ENCODE results near the gene LAMA5. TPM values are rescaled to one million over a fixed set of nuclear protein-coding genes. Genes with fewer than 3 reads are reported as not detected.

LAMA5 gene
- total RNA-seq, 3 donors from 2014 or later: 16.6 to 114 (median 53.3) TPM

DNA sequence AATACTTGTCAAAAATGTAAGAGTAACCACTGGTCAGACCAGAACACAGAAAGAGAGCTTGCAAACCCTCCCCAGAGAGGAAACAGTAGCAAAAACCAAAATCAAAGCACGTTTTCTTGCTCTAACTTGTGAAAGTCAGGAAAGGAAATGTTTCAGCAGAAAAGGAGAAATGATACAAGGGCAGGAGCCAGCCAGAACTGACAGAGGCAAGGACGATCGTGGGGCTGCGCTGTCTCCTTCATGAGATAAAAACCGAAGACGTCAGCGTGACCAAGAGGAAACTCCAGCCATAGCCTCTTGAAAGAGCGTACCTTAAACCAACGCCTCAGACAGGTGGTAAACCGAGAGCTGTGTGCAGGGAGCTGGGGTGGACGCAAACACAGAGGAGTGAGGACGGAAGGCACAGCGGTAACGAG lies 27.5 kb downstream of the LAMA5 start:
- no peak overlapping the region for H3K27ac ChIP-seq
- H3K9me3 ChIP-seq: no peaks in the 10 kb centered on the region
- TF ChIP-seq CTCF (IDR thresholded peaks at IDR 0.05) (no peak), POLR2A (IDR thresholded peaks at IDR 0.05) (no peak), POLR2AphosphoS5 (IDR thresholded peaks at IDR 0.05) (no peak)
- H3K27me3 ChIP-seq: no peaks in the 10 kb centered on the region
- DNase-seq (ENCODE audit: low spot score in 2 of 2): no peak
- no peaks in the 10 kb centered on the region for H3K4me1 ChIP-seq
- intact Hi-C loops (cut with DNase I; ENCODE audit: low total_unique reads): loop anchor here (5.0 kb wide), 1 partner anchor 703 kb away; no protein-coding TSS in a partner anchor
- no peaks in the 10 kb centered on the region for H3K36me3 ChIP-seq
- H3K4me3 ChIP-seq: no peak overlapping the region

DNA sequence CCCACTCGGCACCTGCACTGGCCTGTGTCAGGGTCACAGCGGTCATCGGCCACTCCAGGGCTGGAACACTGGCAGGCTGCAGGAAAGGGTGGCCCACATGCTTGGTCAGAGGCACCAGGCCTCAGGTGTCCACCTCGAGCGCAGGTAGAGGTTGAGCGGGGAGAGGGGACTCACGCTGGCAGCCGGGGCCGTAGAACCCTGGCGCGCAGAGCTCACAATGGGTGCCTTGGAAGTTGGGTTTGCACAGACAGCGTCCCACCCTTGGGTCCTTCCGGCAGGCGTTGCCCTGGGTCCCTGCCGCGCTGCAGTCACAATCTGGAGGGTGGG lies 28.9 kb downstream of the LAMA5 start:
- H3K4me1 ChIP-seq: no peaks in the 10 kb centered on the region
- TF ChIP-seq POLR2A (IDR thresholded peaks at IDR 0.05) (no peak), POLR2AphosphoS5 (IDR thresholded peaks at IDR 0.05) (no peak), CTCF (IDR thresholded peaks at IDR 0.05) (no peak)
- DNase-seq (ENCODE audit: low spot score in 2 of 2): no peak
- H3K27ac ChIP-seq: no peak overlapping the region
- intact Hi-C loops (cut with DNase I; ENCODE audit: low total_unique reads): no loop called here
- no peaks in the 10 kb centered on the region for H3K9me3 ChIP-seq
- H3K36me3 ChIP-seq: no peaks in the 10 kb centered on the region
- no peaks in the 10 kb centered on the region for H3K27me3 ChIP-seq
- H3K4me3 ChIP-seq: no peak overlapping the region

GRCh38 chr20:62337558-62338293 lies 29.4 kb downstream of the LAMA5 start:
- Histone ChIP-seq H3K4me3 (no peak overlapping the region), H3K27ac (no peak overlapping the region)

DNA sequence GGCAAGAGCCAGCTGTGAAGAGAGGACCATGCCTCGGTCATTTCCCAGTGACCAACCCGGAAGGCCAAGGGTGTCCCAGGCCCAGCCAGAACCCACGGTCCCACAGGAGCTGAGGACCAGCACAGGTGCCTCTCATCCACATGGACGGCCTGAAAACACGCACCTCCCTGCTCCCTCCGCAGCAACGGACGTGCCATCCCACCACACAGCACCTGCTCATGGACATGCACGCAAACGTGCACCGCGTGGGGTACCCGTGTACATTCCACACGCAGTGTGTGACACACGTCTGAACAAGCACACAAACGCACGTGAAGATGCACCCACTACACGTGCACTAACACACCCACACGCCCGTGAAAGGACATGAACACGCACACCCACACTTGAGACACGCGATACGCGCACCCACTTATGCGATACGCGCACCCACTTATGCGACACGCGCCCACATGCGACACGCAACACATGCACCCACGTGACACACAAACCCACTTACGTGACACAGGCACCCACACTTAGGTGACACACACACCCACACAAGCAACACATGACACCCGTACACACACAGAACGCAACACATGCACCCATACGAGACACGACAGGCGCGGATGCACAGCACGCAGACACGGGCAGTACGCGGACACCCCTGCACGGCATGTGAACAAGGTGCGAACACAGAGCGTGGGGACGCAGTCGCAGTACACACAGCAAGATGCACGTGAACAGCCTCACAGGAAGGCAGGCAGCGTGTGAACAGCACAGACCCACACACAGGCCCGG lies 30.1 kb downstream of the LAMA5 start:
- intact Hi-C loops (cut with DNase I; ENCODE audit: low total_unique reads): no loop called here
- H3K4me3 ChIP-seq: no peak overlapping the region
- TF ChIP-seq POLR2AphosphoS5 (IDR thresholded peaks at IDR 0.05) (no peak), POLR2A (IDR thresholded peaks at IDR 0.05) (no peak), CTCF (IDR thresholded peaks at IDR 0.05) (no peak)

More at GRCh38 chr20:62337558-62338293, 29.4 kb downstream of the LAMA5 start:
- Histone ChIP-seq H3K36me3 (no peaks in the 10 kb centered on the region), H3K9me3 (no peaks in the 10 kb centered on the region), H3K4me1 (no peaks in the 10 kb centered on the region), H3K27me3 (no peaks in the 10 kb centered on the region)
- no peak for DNase-seq (ENCODE audit: low spot score in 2 of 2)
- intact Hi-C loops (cut with DNase I; ENCODE audit: low total_unique reads): no loop called here
- TF ChIP-seq POLR2A (IDR thresholded peaks at IDR 0.05): no peak
- TF ChIP-seq CTCF (IDR thresholded peaks at IDR 0.05): no peak
- no peak for TF ChIP-seq POLR2AphosphoS5 (IDR thresholded peaks at IDR 0.05)

GRCh38 chr20:62336329-62336728 lies 30.8 kb downstream of the LAMA5 start:
- no peak for DNase-seq (ENCODE audit: low spot score in 2 of 2)
- Histone ChIP-seq H3K27me3 (no peaks in the 10 kb centered on the region), H3K27ac (no peak overlapping the region), H3K9me3 (no peaks in the 10 kb centered on the region), H3K4me3 (no peak overlapping the region), H3K36me3 (no peaks in the 10 kb centered on the region), H3K4me1 (no peaks in the 10 kb centered on the region)
- TF ChIP-seq CTCF (IDR thresholded peaks at IDR 0.05) (no peak), POLR2AphosphoS5 (IDR thresholded peaks at IDR 0.05) (no peak), POLR2A (IDR thresholded peaks at IDR 0.05) (no peak)
- intact Hi-C loops (cut with DNase I; ENCODE audit: low total_unique reads): no loop called here

More for the DNA sequence above, 30.1 kb downstream of the LAMA5 start:
- no peak overlapping the region for H3K27ac ChIP-seq
- H3K9me3 ChIP-seq: no peaks in the 10 kb centered on the region
- no peak for DNase-seq (ENCODE audit: low spot score in 2 of 2)
- H3K27me3 ChIP-seq: no peaks in the 10 kb centered on the region
- H3K36me3 ChIP-seq: no peaks in the 10 kb centered on the region
- no peaks in the 10 kb centered on the region for H3K4me1 ChIP-seq

Measured in breast epithelium (tissue), 4 donors.